Uterus (tissue), 4 donors: ENCODE data around the gene HBM. TPM values are rescaled to one million over a fixed set of nuclear protein-coding genes. Genes with fewer than 3 reads are reported as not detected.

Experiments
- DNase-seq, 2 donors: peaks; one replicate each; pipeline ENCODE4 v3.0.0-alpha.2; 2019 to 2020
- H3K27ac ChIP-seq, 2 donors: fragments of 200-600 bp; sonication (generic); 1 replicate in 1 of 2; 2 replicates in 1 of 2; pipeline ENCODE4 v1.5.1; 2016 to 2018
- H3K27me3 ChIP-seq, 2 donors: fragments of 200-600 bp; sonication (generic); one replicate each; pipeline ENCODE4 v1.5.1; 2018 to 2019; ENCODE audit warnings: control low read depth in 1 of 2
- H3K36me3 ChIP-seq, 2 donors: fragments of 200-600 bp; sonication (generic); one replicate each; pipeline ENCODE4 v1.5.1; 2019; ENCODE audit warnings: control low read depth in 1 of 2
- H3K4me1 ChIP-seq, 2 donors: fragments of 200-600 bp; sonication (generic); one replicate each; pipeline ENCODE4 v1.5.1; 2018 to 2019; ENCODE audit warnings: control low read depth in 1 of 2
- H3K4me3 ChIP-seq, 2 donors: fragments of 200-600 bp; sonication (generic); 1 replicate in 1 of 2; 2 replicates in 1 of 2; pipeline ENCODE4 v1.5.1; 2018 to 2019; ENCODE audit warnings: mild to moderate bottlenecking in 1 of 2
- H3K9me3 ChIP-seq, 2 donors: fragments of 200-600 bp; sonication (generic); one replicate each; pipeline ENCODE4 v1.5.1; 2019; ENCODE audit warnings: control low read depth in 1 of 2
- CTCF ChIP-seq, 4 experiments: fragments of 200-600 bp in 2 of 4; fragments of 450-650 bp in 2 of 4; sonication (generic) in 2 of 4; IDR thresholded peaks; one replicate each; pipeline ENCODE4 v1.5.1; 2016 to 2019; ENCODE audit warnings: antibody characterized with exemption in 4 of 4, mild to moderate bottlenecking in 2 of 4, moderate library complexity in 1 of 4
- POLR2A ChIP-seq, 2 donors: fragments of 450-650 bp; IDR thresholded peaks; one replicate each; pipeline ENCODE4 v1.6.1; 2016; ENCODE audit warnings: antibody characterized with exemption in 2 of 2, mild to moderate bottlenecking in 1 of 2, moderate library complexity in 1 of 2
- intact Hi-C: fragments of 100-400 bp; cut with DNase I; formaldehyde crosslinking; loops from one replicate; pipeline ENCODE4 v1.15.1; 2023; ENCODE audit warnings: low total_unique reads
- total RNA-seq, 4 donors: library from RNA; depleted of rRNA in 3 of 4; stranded (reverse); fragments of >200 nt in 3 of 4; gene quantifications; one replicate each; pipeline versions ENCODE4 v1.1.0 to v1.2.4, GENCODE V29; 2014 to 2023
- donor health status: DM: yes; HTN: yes; CAD: no.

HBM gene
- total RNA-seq, 4 donors from 2014 or later, result 1.4 TPM; not detected in 3

DNA sequence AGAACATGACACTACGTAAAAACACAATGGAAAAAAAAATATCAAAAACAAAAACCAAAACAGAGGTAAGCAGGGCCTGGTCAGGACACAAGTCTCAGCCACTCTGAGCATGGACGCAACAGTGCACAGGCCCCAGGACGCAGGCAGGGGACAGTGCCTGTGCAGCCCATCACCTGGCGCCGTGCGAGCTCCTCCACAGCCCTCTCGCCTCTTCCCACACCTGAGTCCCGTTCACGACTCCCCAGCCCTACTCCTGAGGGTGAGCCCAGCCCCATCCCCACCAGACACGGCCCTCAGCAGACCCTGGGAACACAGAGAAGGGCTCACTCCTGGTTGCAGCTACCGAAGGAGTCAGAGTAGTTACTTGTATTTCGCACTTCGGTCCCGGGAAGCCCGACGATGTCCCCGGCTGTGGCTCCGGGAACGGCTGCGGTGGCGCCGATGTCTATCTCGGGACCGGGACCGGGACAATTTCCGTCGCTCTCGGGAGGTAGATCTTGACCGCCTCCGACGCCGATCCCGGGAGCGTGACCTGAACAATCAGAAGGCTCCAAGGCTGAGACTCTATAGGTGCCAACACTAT is 23.9 kb downstream of the HBM start:
- Histone ChIP-seq H3K36me3 (no peaks in the 10 kb centered on the region), H3K9me3 (no peaks in the 10 kb centered on the region), H3K27me3 (no peaks in the 10 kb centered on the region), H3K27ac (no peak overlapping the region), H3K4me1 (no peaks in the 10 kb centered on the region), H3K4me3 (no peak overlapping the region)
- no peak for TF ChIP-seq CTCF (IDR thresholded peaks at IDR 0.05)
- no peak for TF ChIP-seq POLR2A (IDR thresholded peaks at IDR 0.05)
- intact Hi-C loops, result no loop called here
- no peak for DNase-seq

DNA sequence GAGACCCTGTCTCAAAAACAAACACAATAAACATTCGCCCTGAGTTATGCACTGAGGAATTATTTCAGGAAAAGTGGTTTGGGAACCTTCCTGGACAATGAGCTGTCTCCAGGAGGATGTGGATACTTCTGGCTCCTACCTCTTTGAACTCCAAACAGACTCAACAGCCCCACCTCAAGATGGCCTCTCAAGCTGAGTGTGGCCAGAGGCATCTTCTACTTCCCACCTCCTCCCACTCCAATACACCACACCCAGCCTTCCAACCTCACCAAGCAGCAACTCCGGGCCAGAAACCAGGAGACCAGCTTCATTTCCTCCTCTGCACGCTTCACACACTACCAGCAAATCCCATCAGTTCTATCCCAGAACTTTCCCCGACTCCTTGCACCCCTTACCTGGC is 26.1 kb downstream of the HBM start:
- Histone ChIP-seq H3K4me1 (no peaks in the 10 kb centered on the region), H3K9me3 (no peaks in the 10 kb centered on the region), H3K27me3 (no peaks in the 10 kb centered on the region), H3K36me3 (no peaks in the 10 kb centered on the region), H3K4me3 (no peak overlapping the region), H3K27ac (no peak overlapping the region)
- no peak for DNase-seq
- TF ChIP-seq CTCF (IDR thresholded peaks at IDR 0.05) (no peak), POLR2A (IDR thresholded peaks at IDR 0.05) (no peak)
- intact Hi-C loops, result no loop called here

DNA sequence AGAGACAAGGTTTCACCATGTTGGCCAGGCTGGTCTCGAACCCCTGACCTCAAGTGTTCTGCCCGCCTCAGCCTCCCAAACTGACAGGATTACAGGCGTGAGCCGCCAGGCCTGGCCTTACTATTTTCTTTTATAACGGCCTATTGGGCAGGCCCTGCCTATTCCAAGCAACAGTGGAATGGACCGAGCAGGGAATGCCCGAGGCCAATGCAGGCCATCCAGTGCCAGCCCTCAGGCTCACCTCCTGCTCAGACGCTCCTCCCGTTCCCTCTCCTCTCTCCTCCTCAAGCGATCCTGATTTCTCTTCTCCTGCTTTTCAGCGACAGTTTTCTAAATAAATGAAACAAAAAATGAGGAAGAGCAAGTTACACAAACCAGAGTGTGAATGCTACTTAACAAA is 26.9 kb downstream of the HBM start:
- Histone ChIP-seq H3K4me3 (no peak overlapping the region), H3K27me3 (no peaks in the 10 kb centered on the region), H3K4me1 (no peaks in the 10 kb centered on the region), H3K36me3 (no peaks in the 10 kb centered on the region), H3K27ac (no peak overlapping the region), H3K9me3 (no peaks in the 10 kb centered on the region)
- DNase-seq, result no peak
- intact Hi-C loops, result no loop called here
- TF ChIP-seq POLR2A (IDR thresholded peaks at IDR 0.05) (no peak), CTCF (IDR thresholded peaks at IDR 0.05) (no peak)

- no peak for TF ChIP-seq CTCF (IDR thresholded peaks at IDR 0.05)
- TF ChIP-seq POLR2A (IDR thresholded peaks at IDR 0.05), result no peak
- H3K27ac ChIP-seq, result no peak overlapping the region
- H3K4me3 ChIP-seq, result no peak overlapping the region
- intact Hi-C loops, result no loop called here
- H3K36me3 ChIP-seq, result no peaks in the 10 kb centered on the region
- H3K4me1 ChIP-seq, result no peaks in the 10 kb centered on the region
- H3K9me3 ChIP-seq, result no peaks in the 10 kb centered on the region
- no peak for DNase-seq
- no peaks in the 10 kb centered on the region for H3K27me3 ChIP-seq
Observed at GRCh38 chr16:193441-193840, 27.7 kb downstream of the HBM start.

DNA sequence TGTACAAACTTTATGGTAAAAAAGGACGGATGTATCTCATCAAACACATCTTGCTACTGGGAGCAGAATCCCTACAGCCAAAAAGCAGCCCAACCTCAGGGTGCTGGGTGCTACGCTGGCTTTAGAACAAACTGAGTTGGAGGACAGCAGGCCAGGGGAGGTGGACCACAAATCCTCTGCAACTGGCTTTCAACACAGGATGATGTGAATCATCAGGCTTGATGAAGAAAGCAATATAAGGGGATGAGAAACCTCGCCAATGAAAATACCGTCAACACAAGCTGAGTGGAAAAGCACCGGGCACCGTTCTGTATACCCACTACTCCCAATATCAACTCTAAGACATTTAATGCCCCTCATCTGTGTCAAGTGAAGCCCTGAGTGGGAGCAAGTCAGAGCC is 28.7 kb downstream of the HBM start:
- TF ChIP-seq POLR2A (IDR thresholded peaks at IDR 0.05) (no peak), CTCF (IDR thresholded peaks at IDR 0.05) (no peak)
- Histone ChIP-seq H3K4me1 (no peaks in the 10 kb centered on the region), H3K4me3 (no peak overlapping the region), H3K9me3 (no peaks in the 10 kb centered on the region), H3K27me3 (no peaks in the 10 kb centered on the region), H3K27ac (no peak overlapping the region), H3K36me3 (no peaks in the 10 kb centered on the region)
- DNase-seq, result no peak
- intact Hi-C loops, result no loop called here
